ENCODE measurements around the gene SKIC2.

- TF ChIP-seq CTCF (IDR thresholded peaks at IDR 0.05; ENCODE audit: extremely low read depth in 1 of 2, insufficient read depth in 1 of 2, low read depth in 1 of 2, low read length in 2 of 2) (no peak), POLR2A (IDR thresholded peaks at IDR 0.05; ENCODE audit: low read depth, low read length) (no peak), MAX (IDR thresholded peaks at IDR 0.05; ENCODE audit: insufficient read depth, insufficient read length) (no peak), POLR2AphosphoS5 (IDR thresholded peaks at IDR 0.05; ENCODE audit: insufficient read depth, low read depth, low read length) (no peak), JUN (IDR thresholded peaks at IDR 0.05; ENCODE audit: borderline replicate concordance, insufficient read depth, insufficient read length, low read depth) (no peak), MYC (IDR thresholded peaks at IDR 0.05; ENCODE audit: low read depth, low read length) (no peak), GATA2 (IDR thresholded peaks at IDR 0.05; ENCODE audit: insufficient read depth, insufficient read length, low read depth, low read length) (no peak), EZH2 (IDR thresholded peaks at IDR 0.05; ENCODE audit: borderline replicate concordance, low read depth, low read length, severe bottlenecking) (no peak)
These were observed 599 bp upstream of the SKIC2 start for GRCh38 chr6:31958412-31958740.
